Heart left ventricle (tissue), 16 donors: Measurements from ENCODE around the gene IL1RL1. TPM values are rescaled to one million over a fixed set of nuclear protein-coding genes. Genes with fewer than 3 reads are reported as not detected.

ENCODE experiments used
- ATAC-seq, 4 donors: fragments of 200-7000 bp; cut with Tn5 transposase; one replicate each; pipeline ENCODE4 v1.9.1; 2020 to 2022; ENCODE audit warnings: moderate library complexity in 4 of 4, mild to moderate bottlenecking in 3 of 4, moderate number of reproducible peaks in 1 of 4
- DNase-seq, 5 donors: peaks; one replicate each; pipeline ENCODE4 v3.0.0-alpha.2; 2020
- H3K27ac ChIP-seq, 12 donors: fragments of 200-600 bp; sonication (generic) in 4 of 12; one replicate each; pipeline versions ENCODE4 v1.5.0 to v1.8.0; 2016 to 2022; ENCODE audit warnings: mild to moderate bottlenecking in 2 of 12
- H3K27me3 ChIP-seq, 9 donors: fragments of 200-600 bp; sonication (generic) in 2 of 9; one replicate each; pipeline versions ENCODE4 v1.5.1 to v1.8.0; 2016 to 2022; ENCODE audit warnings: mild to moderate bottlenecking in 3 of 9
- H3K36me3 ChIP-seq, 9 donors: fragments of 200-600 bp; sonication (generic) in 2 of 9; one replicate each; pipeline versions ENCODE4 v1.5.0 to v1.8.0; 2018 to 2022; ENCODE audit warnings: mild to moderate bottlenecking in 2 of 9
- H3K4me1 ChIP-seq, 12 donors: fragments of 200-600 bp; sonication (generic) in 4 of 12; one replicate each; pipeline versions ENCODE4 v1.5.0 to v1.8.0; 2016 to 2022; ENCODE audit warnings: mild to moderate bottlenecking in 3 of 12
- H3K4me3 ChIP-seq, 12 donors: fragments of 200-600 bp; sonication (generic) in 4 of 12; one replicate each; pipeline versions ENCODE4 v1.5.0 to v1.8.0; 2017 to 2022; ENCODE audit warnings: mild to moderate bottlenecking in 9 of 12, moderate library complexity in 4 of 12
- H3K9me3 ChIP-seq, 12 donors: fragments of 200-600 bp; sonication (generic) in 4 of 12; one replicate each; pipeline versions ENCODE4 v1.5.0 to v1.8.0; 2016 to 2022; ENCODE audit warnings: mild to moderate bottlenecking in 1 of 12
- CTCF ChIP-seq, 12 donors: fragments of 200-600 bp; sonication (generic) in 4 of 12; IDR thresholded peaks; one replicate each; pipeline versions ENCODE4 v1.5.0 to v1.8.0; 2018 to 2022; ENCODE audit warnings: antibody characterized with exemption in 12 of 12, mild to moderate bottlenecking in 5 of 12
- POLR2A ChIP-seq, 2 donors: fragments of 450-650 bp; IDR thresholded peaks; one replicate each; pipeline ENCODE4 v1.6.1; 2017; ENCODE audit warnings: antibody characterized with exemption in 2 of 2, mild to moderate bottlenecking in 2 of 2, moderate library complexity in 2 of 2
- WGBS, 4 donors: extraction: QIAGEN DNeasy Blood & Tissue Kit in 2 of 4; methylation state at CpG; one replicate each; pipeline versions ENCODE4 v1.1.5 to v1.1.7; 2013 to 2018; 5-methylcytosine and 5-hydroxymethylcytosine counted together
- intact Hi-C, 10 donors: fragments of 100-400 bp; cut with DNase I; formaldehyde crosslinking; loops; one replicate each; pipeline versions ENCODE4 v1.11.1 to v1.14.2; 2022
- polyA plus RNA-seq, 2 donors: library from polyadenylated mRNA; stranded (reverse); fragments of 200-250 nt; gene quantifications; one replicate each; pipeline ENCODE4 v1.2.3, GENCODE V29; 2013
- total RNA-seq, 9 donors: library from RNA; depleted of rRNA in 2 of 9; stranded (reverse); fragments of >200 nt in 2 of 9; fragmentation: NEBNext Ultra II Directional in 3 of 9; extraction: Animal tissue kit (Norgen Biotek cat#: 25700) in 3 of 9; gene quantifications; one replicate each; pipeline versions ENCODE4 v1.1.0 to v1.2.4, GENCODE V29; 2016 to 2023
- donor health status: ischemic (EF 13 %, LVEDD 7.1; RV severe dilation, severe dysfunction).
- donor health status: healthy with polysubstance abuse.
- donor health status: DM: no; HTN: yes; CAD: no.
- donor health status: DM: no; HTN: no; CAD: no.
- donor health status: ischemic (EF 25% LVEDD 6.9; RV normal size, moderate dysfunction).
- donor health status: ischemic (EF 25% LVEDD 5.7; RV mildly dilated, moderate dysfunction).
- donor health status: healthy.
- donor health status: DM: yes; HTN: yes; CAD: no.
- donor health status: ischemic (EF 35%, LVEDD 5.7; RV mildly dilated, moderate dysfunction).
- donor health status: nonischemic (EF 11% LVEDD 7.7; RV severe dilation, severe dysfunction).
- donor health status: DM: yes; HTN: yes; CAD: no.
- donor health status: PGD.
- donor health status: ischemic (EF 29% LVEDD 5.4; RV normal size, mild dysfunction).
- donor health status: nonischemic (EF 23%, LVEDD 6.1; RV moderate dilation, normal function).

The IL1RL1 gene
- total and polyA plus RNA-seq, 11 donors = 0.25 to 84.9 (median 1.6) TPM

GRCh38 chr2:102366406-102367112, 55.2 kb downstream of the IL1RL1 start:
- H3K36me3 ChIP-seq = peaks cover 0 to 17% (median 4%) of the 10 kb centered on the region in 9 donors
- WGBS, 4 donors = 87 to 92% (median 89%) methylated on average over 3 of the region's 3 CpGs
- no peak for TF ChIP-seq POLR2A (IDR thresholded peaks at IDR 0.05)
- TF ChIP-seq CTCF (IDR thresholded peaks at IDR 0.05) = no peak
- DNase-seq (no peak), ATAC-seq (no peak)
- H3K4me1 ChIP-seq = no peaks in the 10 kb centered on the region
- intact Hi-C loops = no loop called here
- H3K9me3 ChIP-seq = peaks cover 0 to 22% (median 14%) of the 10 kb centered on the region in 12 donors
- peak overlapping the region in 1 of 12 donors; percentile 73 for H3K27ac ChIP-seq
- H3K27me3 ChIP-seq = no peaks in the 10 kb centered on the region
- no peak overlapping the region for H3K4me3 ChIP-seq

- Histone ChIP-seq H3K4me1 (no peaks in the 10 kb centered on the region), H3K36me3 (peaks cover 0 to 17% (median 4%) of the 10 kb centered on the region in 9 donors), H3K9me3 (peaks cover 0 to 22% (median 14%) of the 10 kb centered on the region in 12 donors), H3K27me3 (no peaks in the 10 kb centered on the region), H3K27ac (peak overlapping the region in 1 of 12 donors; percentile 73), H3K4me3 (no peak overlapping the region)
- ATAC-seq (no peak), DNase-seq (no peak)
- TF ChIP-seq POLR2A (IDR thresholded peaks at IDR 0.05) (no peak), CTCF (IDR thresholded peaks at IDR 0.05) (no peak)
- intact Hi-C loops = no loop called here
- WGBS, 4 donors = 80 to 86% (median 84%) methylated on average over 6 of the region's 6 CpGs
These were observed 56.1 kb downstream of the IL1RL1 start for GRCh38 chr2:102367331-102367971.

GRCh38 chr2:102368461-102369109, 57.2 kb downstream of the IL1RL1 start:
- peaks cover 0 to 22% (median 14%) of the 10 kb centered on the region in 12 donors for H3K9me3 ChIP-seq
- no peak for ATAC-seq
- WGBS, 4 donors = 79 to 88% (median 87%) methylated on average over 5 of the region's 5 CpGs
- H3K4me3 ChIP-seq = no peak overlapping the region
- peaks cover 0 to 17% (median 2%) of the 10 kb centered on the region in 9 donors for H3K36me3 ChIP-seq
- no peaks in the 10 kb centered on the region for H3K27me3 ChIP-seq
- no peaks in the 10 kb centered on the region for H3K4me1 ChIP-seq
- TF ChIP-seq CTCF (IDR thresholded peaks at IDR 0.05) = no peak
- no peak for TF ChIP-seq POLR2A (IDR thresholded peaks at IDR 0.05)
- intact Hi-C loops = no loop called here
- H3K27ac ChIP-seq = peak overlapping the region in 1 of 12 donors; percentile 25
- DNase-seq = no peak

GRCh38 chr2:102369866-102370265, 58.5 kb downstream of the IL1RL1 start:
- WGBS, 4 donors = 89 to 98% (median 91%) methylated on average over 1 of the region's 1 CpG
- no peak for ATAC-seq
- Histone ChIP-seq H3K9me3 (peaks cover 0 to 21% (median 14%) of the 10 kb centered on the region in 12 donors), H3K4me1 (no peaks in the 10 kb centered on the region), H3K27me3 (no peaks in the 10 kb centered on the region), H3K27ac (no peak overlapping the region), H3K4me3 (no peak overlapping the region), H3K36me3 (peaks cover 0 to 7% (median 0%) of the 10 kb centered on the region in 9 donors)
- TF ChIP-seq POLR2A (IDR thresholded peaks at IDR 0.05) (no peak), CTCF (IDR thresholded peaks at IDR 0.05) (no peak)
- DNase-seq = no peak
- intact Hi-C loops = no loop called here
